Activated CD4-positive, alpha-beta T cell treated with anti-CD3 and anti-CD28 coated beads for 24 hours (primary cell): ENCODE measurements around the gene PRAMEF11.
"Not testable (repeated sequence)": the region's sequence is repeated elsewhere in the genome, so short reads cannot be mapped to it uniquely, and the experiment has no call there.

Experiments
- DNase-seq, 2 donors: peaks; one replicate each; pipeline ENCODE4 v3.0.0-alpha.2; 2020; ENCODE audit warnings: low read depth in 2 of 2

PRAMEF11 gene

GRCh38 chr1:12831310-12831709 is at the start of gene PRAMEF11:
Gene PRAMEF11 (minus strand): TSS chr1:12831410. CDS start chr1:12828789, 2,621 bp downstream.
- DNase-seq, result not testable (repeated sequence)

DNA sequence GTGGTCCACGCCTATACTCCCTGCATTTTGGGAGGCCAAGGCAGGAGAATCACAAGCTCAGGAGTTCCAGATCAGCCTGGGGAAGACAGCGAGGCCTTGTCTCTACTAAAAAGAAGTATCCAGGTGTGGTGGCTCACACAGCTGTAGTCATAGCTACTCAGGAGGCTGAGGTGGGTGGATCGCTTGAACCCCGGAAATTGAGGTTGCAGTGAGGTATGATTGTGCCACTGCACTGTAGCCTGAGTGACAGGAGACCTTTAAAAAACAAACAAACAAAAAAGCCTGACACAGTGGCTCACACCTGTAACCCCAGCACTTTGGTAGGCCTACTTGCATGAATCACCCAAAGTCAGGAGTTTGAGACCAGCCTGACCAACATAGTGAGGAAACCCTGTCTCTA is 47.2 kb upstream of the PRAMEF11 start:
- not testable (repeated sequence) for DNase-seq

DNA sequence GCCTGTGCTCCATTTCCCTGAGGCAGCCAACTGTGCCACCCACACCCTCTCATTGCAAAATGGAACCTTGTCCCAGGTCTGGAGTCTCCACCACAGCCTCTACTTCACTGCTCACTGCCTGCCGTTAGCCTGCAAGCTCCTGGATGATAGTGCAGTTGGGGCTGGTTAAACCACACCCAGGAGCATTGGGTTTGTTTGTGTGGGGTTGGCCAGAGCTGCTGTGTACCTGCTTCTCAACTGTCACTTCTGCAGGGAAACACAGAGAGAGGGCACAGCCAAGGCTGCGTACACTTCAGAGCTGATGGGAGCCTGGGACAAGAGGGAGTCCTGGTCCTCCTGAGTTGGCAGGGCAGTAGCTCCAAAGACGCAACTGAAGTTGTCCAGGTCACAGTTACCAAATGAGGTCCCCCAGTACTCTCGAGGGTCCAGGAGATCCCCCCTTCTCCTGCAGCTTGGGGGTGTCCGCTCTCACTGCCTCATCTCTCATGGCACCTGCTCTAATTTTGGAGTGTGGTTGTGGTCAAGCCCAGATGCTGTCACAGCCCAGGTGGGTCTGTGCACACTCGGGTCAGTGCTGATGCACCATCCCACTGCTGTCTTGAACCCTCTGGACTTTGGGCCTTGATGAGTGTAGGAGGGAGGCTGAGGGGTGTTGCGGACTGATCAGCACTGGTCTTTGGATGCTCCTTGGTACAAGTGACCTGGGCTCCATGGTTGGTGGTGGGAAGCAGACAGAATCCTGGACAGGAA is 32.1 kb upstream of the PRAMEF11 start:
- DNase-seq, result not testable (repeated sequence)

- DNase-seq, result not testable (repeated sequence)
Observed at GRCh38 chr1:12856786-12857185, 25.6 kb upstream of the PRAMEF11 start, which contains the start of gene PRAMEF2. Gene PRAMEF2 (plus strand): TSS chr1:12857086. CDS start chr1:12859010, 1,924 bp downstream.

- DNase-seq, result no peak
Observed at GRCh38 chr1:12851779-12852178, 20.6 kb upstream of the PRAMEF11 start.

GRCh38 chr1:12848620-12849019 is 17.4 kb upstream of the PRAMEF11 start, which contains the start of gene HNRNPCL1:
Gene HNRNPCL1 (minus strand): TSS chr1:12848720. CDS start chr1:12848289, 431 bp downstream.
- not testable (repeated sequence) for DNase-seq

DNA sequence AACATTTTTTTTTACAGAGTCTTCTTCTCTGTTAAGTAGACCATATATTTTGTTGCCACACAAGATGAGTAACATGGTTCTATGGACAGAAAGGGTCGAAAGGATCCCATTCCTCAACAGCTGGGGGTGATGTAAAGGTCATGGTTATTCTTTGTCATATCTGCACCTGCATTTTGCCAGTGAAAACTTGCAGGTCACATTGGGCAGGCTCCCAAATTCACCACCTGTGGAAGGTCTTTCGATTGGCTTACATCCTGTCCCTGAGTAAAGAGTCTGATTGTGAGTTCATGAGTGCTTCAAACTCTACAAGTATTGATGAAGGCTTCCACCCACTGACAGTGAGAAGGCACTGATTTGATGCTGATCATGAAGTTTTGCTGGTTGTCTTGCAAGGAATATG is 2.0 kb upstream of the PRAMEF11 start:
- DNase-seq, result not testable (repeated sequence)

- DNase-seq, result not testable (repeated sequence)
Observed at GRCh38 chr1:12819061-12819460, 12.1 kb downstream of the PRAMEF11 start.

- DNase-seq, result no peak
Observed at GRCh38 chr1:12811409-12811784, 19.8 kb downstream of the PRAMEF11 start.

DNA sequence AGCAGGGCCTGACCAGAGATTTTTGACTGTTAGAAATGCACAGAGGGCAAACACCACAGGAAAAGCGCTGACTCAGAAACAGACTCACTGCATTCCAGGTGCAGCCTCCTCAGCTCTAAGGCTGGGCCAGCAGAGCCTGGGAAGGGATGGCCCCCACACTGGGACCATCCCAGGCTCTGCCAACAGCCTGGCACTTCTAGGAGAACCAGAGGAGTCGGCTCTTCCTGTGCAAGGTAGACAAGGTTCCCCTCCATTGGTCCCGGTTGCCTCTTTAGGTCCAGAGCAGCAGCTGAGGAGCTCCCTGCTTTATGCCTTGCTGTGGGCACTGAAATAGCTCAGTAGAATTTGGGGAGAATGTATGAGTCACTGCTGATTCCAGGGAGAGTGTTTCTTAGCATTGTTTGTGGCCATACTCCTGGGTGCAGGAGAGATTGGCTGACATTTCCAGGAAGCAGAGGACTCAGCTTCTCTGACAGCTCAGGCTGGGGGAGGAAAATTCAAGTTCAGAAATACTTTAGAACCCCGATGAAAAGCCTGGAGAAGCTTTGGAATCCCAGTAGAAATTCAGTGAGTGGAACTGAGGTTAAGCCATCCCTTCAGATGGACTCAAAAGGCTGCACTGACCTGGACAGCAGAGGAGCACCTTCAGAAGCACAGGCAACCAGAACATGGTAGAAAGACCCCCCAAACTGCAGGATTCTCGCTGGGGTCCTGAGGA is 20.4 kb downstream of the PRAMEF11 start:
- DNase-seq, result no peak

- no peak for DNase-seq
Observed at GRCh38 chr1:12809933-12810332, 21.3 kb downstream of the PRAMEF11 start.

- no peak for DNase-seq
Observed at GRCh38 chr1:12799730-12800129, 31.5 kb downstream of the PRAMEF11 start.

GRCh38 chr1:12798911-12799310 is 32.3 kb downstream of the PRAMEF11 start:
- DNase-seq, result no peak

DNA sequence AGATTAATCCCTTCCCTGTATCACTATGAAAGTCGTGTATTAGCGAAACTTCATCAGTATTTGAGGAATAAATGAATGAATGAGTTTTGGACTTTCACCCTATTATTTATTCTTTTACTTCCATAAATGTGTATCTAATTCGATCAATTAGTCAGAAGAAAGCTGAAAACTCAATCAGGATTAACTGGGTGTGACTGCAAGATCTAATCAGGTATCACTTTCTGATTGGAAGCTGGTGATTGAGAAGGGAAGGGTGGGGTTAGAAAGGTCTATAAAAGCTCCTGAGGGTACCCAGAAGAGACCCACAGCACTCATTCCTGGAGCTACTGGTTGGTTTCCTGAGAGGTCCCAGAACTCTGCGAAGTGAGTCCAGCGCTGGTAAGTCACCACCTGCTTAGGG is 40.1 kb downstream of the PRAMEF11 start, which contains the start of gene PRAMEF1:
TSS of gene PRAMEF1 (plus strand) at position 301 of the 400 bp plus-strand sequence. CDS start 1,831 bp downstream, outside the sequence.
- DNase-seq, result not testable (repeated sequence)

DNA sequence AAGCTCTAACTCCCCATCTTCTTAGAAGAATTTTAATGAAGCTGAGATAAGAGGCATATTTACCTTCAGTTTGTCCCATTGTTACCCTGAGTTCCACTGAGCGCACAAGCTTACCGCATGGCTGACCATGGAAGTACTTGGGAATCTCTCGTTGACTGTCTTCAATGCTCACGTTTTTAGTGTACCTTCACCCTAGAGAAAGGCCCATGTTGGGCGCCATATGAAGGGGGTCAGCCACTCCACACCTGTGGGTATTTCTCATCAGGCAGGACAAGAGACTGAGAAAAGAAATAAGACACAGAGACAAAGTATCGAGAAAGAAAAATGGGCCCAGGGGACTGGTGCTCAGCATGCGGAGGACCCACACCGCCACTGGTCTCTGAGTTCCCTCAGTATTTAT is 46.5 kb downstream of the PRAMEF11 start:
- not testable (repeated sequence) for DNase-seq

DNA sequence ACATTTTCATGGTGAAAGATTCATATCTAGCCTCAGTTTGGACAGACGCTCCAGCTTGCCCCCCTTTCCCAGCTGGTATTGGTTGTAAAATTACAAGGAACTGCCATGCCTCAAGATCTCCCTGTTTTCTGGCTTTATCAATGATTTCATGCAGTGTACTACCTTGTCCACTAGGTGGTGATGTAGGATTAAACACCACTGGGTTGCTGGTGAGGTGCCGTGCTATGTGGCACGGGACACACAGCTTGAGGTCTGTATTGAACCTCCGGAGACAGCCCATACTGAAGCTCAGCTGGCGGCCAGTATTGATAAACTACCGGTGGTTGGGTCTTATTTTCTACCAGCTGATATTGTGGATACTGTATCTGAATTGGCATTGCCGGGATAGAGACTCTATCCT is 47.4 kb downstream of the PRAMEF11 start:
- DNase-seq, result not testable (repeated sequence)

DNA sequence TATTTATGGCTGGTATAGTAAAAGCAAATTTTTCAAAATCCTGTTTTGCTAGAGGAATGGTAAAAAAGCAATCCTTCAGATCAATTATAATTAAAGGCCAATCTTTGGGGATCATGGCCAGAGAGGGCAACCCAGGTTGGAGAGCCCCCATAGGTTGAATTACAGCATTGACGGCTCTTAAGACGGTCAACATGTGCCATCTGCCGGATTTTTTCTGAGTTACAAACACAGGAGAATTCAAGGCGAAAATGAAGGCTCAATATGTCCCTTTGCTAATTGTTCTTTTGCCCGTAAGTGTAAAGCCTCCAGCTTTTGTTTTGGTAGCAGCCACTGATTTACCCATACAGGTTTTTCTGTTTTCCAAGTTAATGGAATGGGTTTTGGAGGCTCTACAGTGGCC is 49.7 kb downstream of the PRAMEF11 start:
- not testable (repeated sequence) for DNase-seq

DNA sequence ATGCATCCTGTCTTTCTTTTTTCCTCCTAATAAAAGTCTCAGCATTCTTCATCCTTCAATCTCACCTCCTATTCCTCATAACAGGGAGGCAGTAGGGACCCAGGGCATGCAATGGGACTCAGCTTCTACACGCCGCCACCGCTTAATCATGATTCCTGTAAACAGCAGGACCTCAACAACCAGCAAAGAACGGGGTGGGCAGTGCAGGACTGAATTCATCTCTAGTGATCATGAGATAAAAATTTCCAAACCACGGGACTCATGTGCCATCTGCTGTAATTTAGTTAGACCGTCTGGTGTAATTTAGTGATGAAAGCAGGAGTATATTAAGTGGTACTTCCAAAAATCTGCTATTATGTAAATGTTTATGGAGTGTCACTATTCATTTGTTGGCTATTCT is 52.3 kb downstream of the PRAMEF11 start:
- no peak for DNase-seq

DNA sequence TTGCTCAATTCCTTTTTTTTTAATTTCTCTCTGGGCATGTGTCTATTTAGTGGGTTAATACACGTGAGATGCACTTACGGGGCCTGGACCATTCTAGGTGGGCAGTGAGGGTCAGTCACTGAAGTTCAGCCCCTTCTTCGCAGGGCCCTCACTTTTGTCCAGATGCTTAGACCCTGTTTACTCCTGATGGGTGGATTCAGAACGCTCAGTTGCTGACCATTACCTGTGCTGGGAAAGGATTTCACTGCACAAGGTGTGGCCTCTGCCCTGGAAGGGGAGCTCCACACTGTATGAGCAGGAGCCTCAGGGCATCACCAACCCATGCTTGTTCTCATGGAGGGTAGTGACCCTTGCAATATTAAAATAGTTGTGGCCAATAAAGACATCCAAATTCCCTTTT is 53.1 kb downstream of the PRAMEF11 start:
- no peak for DNase-seq

- DNase-seq, result no peak
Observed at GRCh38 chr1:12776801-12777557, 54.2 kb downstream of the PRAMEF11 start.

GRCh38 chr1:12775443-12775842 is 55.8 kb downstream of the PRAMEF11 start:
- DNase-seq, result no peak

- no peak for DNase-seq
Observed at GRCh38 chr1:12774801-12775345, 56.3 kb downstream of the PRAMEF11 start.
